ENCODE measurements around the gene SDHA. TPM values are rescaled to one million over a fixed set of nuclear protein-coding genes. Genes with fewer than 3 reads are reported as not detected.

The SDHA gene
- total RNA-seq, result 121 TPM

DNA sequence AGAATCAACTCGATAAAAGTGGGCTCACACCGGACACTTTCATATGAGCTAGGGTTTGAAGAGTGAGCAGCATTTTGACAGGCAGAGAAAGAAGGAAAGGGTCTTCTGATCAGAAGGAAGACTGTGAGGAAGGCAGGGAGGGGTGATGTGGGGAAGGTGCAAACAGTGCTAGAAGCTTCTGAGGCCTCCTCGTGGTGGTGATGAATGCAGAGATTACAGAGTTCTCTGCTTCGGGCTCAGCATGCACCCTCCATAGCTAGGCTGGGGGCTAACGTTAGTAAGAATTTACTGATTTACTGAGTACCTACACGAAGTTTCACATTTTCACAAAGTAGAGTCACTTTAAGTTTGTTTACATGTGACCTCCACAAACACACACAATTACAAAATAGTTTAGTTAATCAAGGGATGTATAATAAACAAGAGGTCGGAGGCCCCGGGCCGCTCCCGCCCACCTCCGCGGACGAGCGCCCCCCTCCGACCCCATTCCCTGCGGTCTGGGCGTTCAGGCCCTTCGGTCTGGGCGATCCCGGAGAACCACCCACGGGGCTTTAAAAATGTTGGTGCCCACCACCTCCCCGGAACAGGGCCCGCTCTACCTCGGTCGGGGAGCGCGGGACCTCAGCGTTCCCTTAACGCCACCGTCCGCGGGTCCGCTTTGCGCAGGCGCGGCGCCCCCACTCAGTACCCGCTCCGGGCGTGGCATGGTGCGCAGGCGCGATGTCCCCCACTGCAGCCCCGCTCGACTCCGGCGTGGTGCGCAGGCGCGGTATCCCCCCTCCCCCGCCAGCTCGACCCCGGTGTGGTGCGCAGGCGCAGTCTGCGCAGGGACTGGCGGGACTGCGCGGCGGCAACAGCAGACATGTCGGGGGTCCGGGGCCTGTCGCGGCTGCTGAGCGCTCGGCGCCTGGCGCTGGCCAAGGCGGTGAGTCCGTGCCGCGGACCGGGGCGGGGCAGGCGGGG lies at the start of gene SDHA, which contains the start of gene CCDC127:
Gene SDHA (plus strand): TSS at position 827 of the 963 bp plus-strand sequence. CDS start 36 bp downstream, at position 863.
Gene CCDC127 (minus strand): TSS at position 660 of the 963 bp plus-strand sequence. CDS start 1,304 bp downstream, outside the sequence.

DNA sequence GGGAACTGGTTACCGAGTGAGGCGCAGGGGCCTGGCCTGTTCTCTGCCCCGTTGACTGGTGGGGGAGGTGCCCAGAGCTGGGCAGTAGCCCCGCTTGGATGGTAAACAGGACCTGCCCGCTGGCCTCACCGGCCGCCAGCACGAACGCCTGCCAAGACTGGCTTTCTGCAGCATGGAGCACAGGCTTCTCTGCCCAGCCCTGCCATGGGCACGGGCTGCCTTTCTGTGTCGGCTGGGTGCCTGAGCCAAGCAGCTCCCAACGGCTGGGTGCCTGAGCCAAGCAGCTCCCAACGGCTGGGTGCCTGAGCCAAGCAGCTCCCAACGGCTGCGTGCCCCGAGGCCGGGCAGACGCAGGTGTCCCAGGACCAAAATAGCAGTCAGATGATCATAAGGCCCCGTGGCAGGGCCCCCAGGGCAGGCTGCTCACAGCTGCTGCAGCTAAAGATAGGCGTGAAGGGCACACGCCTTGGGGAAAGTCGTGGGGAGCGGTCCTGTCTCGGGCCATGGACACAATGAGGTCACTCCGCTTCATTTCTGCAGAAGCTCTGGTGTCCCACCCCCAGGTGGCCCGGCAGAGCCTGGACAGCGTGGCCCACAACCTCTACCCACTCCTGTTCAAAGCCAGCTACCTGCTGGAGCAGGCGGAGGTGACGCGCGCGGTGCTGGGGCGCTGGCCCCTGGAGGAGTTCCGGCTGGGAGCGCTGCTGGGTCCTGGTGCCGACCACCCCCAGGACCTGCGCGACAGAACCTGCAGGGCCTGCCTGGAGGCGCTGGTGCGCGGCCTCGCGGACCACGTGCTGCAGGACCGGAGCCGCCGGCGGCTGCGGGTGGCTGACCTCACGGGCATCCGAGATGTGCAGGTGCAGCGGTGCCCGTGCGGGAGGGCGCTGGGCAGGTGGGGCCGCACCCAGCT lies 26.8 kb upstream of the SDHA start, which contains the start of gene LRRC14B:
Gene LRRC14B (plus strand): TSS at position 460 of the 913 bp plus-strand sequence. CDS start 44 bp downstream, at position 504.

Other genes starting within 250 kb of the SDHA start
- 10.0 TPM for gene PLEKHG4B, start 126.2 kb upstream of the SDHA start, total RNA-seq
- gene LRRC14B, start 26.8 kb upstream of the SDHA start, total RNA-seq, result 13.7 TPM
- 6.4 TPM for gene CCDC127, start 167 bp upstream of the SDHA start, total RNA-seq
- 93.5 TPM for gene PDCD6, start 53.3 kb downstream of the SDHA start, total RNA-seq
- 6.4 TPM for gene AHRR, start 103.4 kb downstream of the SDHA start, total RNA-seq
- gene EXOC3, start 224.9 kb downstream of the SDHA start, total RNA-seq, result 55.2 TPM

Data from metanephros (tissue), 1 donor.